ENCODE measurements around the gene IGFBP5.

IGFBP5 gene

DNA sequence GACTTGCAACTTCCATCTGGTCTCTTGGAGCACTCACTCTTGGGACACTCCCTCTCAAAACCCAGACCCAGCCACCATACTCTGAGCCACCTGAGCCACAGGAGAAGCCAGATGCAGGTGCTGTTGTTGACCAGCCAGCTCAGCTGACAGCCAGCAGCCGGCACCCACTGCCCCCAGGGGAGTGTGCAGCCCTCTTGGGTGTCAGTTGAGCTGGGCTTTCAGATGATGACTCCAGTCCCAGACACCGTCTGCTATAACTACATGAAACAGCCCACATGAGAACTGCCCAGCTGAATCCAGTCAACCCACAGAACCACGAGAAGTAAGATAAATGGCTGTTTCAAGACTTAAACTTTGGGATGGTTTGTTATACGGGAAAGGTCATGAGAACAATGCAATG lies 72.8 kb downstream of the IGFBP5 start:
- H3K27ac ChIP-seq (ENCODE audit: low read length) = no peak overlapping the region
- H3K9me3 ChIP-seq (ENCODE audit: control insufficient read depth in 1 of 2, low read length in 2 of 2) = no peaks in the 10 kb centered on the region
- H3K27me3 ChIP-seq (ENCODE audit: low read depth, low read length) = no peaks in the 10 kb centered on the region
- H3K36me3 ChIP-seq (ENCODE audit: control insufficient read depth in 1 of 2, insufficient read depth in 2 of 2, low read length in 2 of 2) = no peaks in the 10 kb centered on the region
- peaks cover 0 to 10% of the 10 kb centered on the region in 2 donors for H3K4me1 ChIP-seq (ENCODE audit: control insufficient read depth in 1 of 2, insufficient read depth in 2 of 2, low read length in 2 of 2)
- no peak overlapping the region for H3K4me3 ChIP-seq (ENCODE audit: low read depth in 1 of 2, low read length in 2 of 2)

Measured in muscle layer of duodenum (tissue), 2 donors.